OCI-LY1 (cell line): Measurements from ENCODE around the gene MYBBP1A.
A peak's percentile ranks its signal among the peaks of the same experiment; 100 is the strongest.

Experiments used
- H2AFZ ChIP-seq: fragments of 200-600 bp; sonication (generic), shearing (Covaris generic); 2 replicates; pipeline ENCODE4 v1.6.0; 2014; ENCODE audit warnings: antibody characterized with exemption, mild to moderate bottlenecking, low read length
- H3F3A ChIP-seq: fragments of 200-600 bp; sonication (generic), shearing (Covaris generic); 2 replicates; pipeline ENCODE4 v1.6.0; 2014; ENCODE audit warnings: mild to moderate bottlenecking, antibody characterized with exemption, low read length, moderate library complexity; ENCODE audit not compliant: insufficient read depth
- H3K27ac ChIP-seq: fragments of 200-600 bp; sonication (generic); 2 replicates; pipeline ENCODE4 v1.5.1; 2014; ENCODE audit warnings: low read length, mixed run types, mild to moderate bottlenecking, low read depth; ENCODE audit not compliant: poor library complexity, severe bottlenecking
- H3K27me3 ChIP-seq: fragments of 200-600 bp; sonication (generic); 2 replicates; pipeline ENCODE4 v1.6.0; 2014; ENCODE audit warnings: antibody characterized with exemption, mild to moderate bottlenecking, low read length, moderate library complexity; ENCODE audit not compliant: insufficient read depth
- H3K36me3 ChIP-seq: fragments of 200-600 bp; sonication (generic); 2 replicates; pipeline ENCODE4 v1.6.1; 2014; ENCODE audit warnings: mild to moderate bottlenecking, antibody characterized with exemption, low read length, moderate library complexity, mixed read lengths; ENCODE audit not compliant: insufficient read depth
- H3K4me1 ChIP-seq: fragments of 200-600 bp; sonication (generic); 2 replicates; pipeline ENCODE4 v1.5.1; 2014; ENCODE audit warnings: mild to moderate bottlenecking, low read length, moderate library complexity; ENCODE audit not compliant: insufficient read depth, severe bottlenecking
- H3K4me2 ChIP-seq: fragments of 200-600 bp; sonication (generic), shearing (Covaris generic); 2 replicates; pipeline ENCODE4 v1.6.1; 2014; ENCODE audit warnings: low read length
- H3K4me3 ChIP-seq: fragments of 200-600 bp; sonication (generic); 2 replicates; pipeline ENCODE4 v1.5.1; 2014; ENCODE audit warnings: low read length, low read depth, mild to moderate bottlenecking, mixed read lengths; ENCODE audit not compliant: poor library complexity, severe bottlenecking
- H3K79me2 ChIP-seq: fragments of 200-600 bp; shearing (Covaris generic); 2 replicates; pipeline ENCODE4 v1.6.1; 2016; ENCODE audit warnings: mixed run types, low read length, mixed read lengths; ENCODE audit not compliant: insufficient read depth
- H3K9ac ChIP-seq: fragments of 200-600 bp; sonication (generic), shearing (Covaris generic); 2 replicates; pipeline ENCODE4 v1.6.1; 2014; ENCODE audit warnings: mild to moderate bottlenecking, low read length, mixed read lengths
- H3K9me2 ChIP-seq: fragments of 200-600 bp; sonication (generic), shearing (Covaris generic); 2 replicates; pipeline ENCODE4 v1.6.1; 2014; ENCODE audit warnings: low read depth, mild to moderate bottlenecking, low read length, mixed read lengths
- H3K9me3 ChIP-seq: fragments of 200-600 bp; shearing (Covaris generic); 2 replicates; pipeline ENCODE4 v1.6.1; 2014; ENCODE audit warnings: low read length, mixed read lengths
- H4K20me1 ChIP-seq: fragments of 200-600 bp; sonication (generic), shearing (Covaris generic); 2 replicates; pipeline ENCODE4 v1.6.0; 2016; ENCODE audit warnings: mild to moderate bottlenecking, low read length; ENCODE audit not compliant: insufficient read depth
- CTCF ChIP-seq: fragments of 200-600 bp; sonication (generic), shearing (Covaris generic); IDR thresholded peaks from 2 replicates; pipeline ENCODE4 v1.5.1; 2017; ENCODE audit warnings: mild to moderate bottlenecking, antibody characterized with exemption, low read length, moderate library complexity, mixed read lengths
- EZH2 ChIP-seq: fragments of 200-600 bp; sonication (generic), shearing (Covaris generic); IDR thresholded peaks from 2 replicates; pipeline ENCODE4 v1.8.0; 2017; ENCODE audit warnings: borderline replicate concordance, mixed run types, mild to moderate bottlenecking, antibody characterized with exemption, low read length, moderate library complexity, mixed read lengths

The MYBBP1A gene

DNA sequence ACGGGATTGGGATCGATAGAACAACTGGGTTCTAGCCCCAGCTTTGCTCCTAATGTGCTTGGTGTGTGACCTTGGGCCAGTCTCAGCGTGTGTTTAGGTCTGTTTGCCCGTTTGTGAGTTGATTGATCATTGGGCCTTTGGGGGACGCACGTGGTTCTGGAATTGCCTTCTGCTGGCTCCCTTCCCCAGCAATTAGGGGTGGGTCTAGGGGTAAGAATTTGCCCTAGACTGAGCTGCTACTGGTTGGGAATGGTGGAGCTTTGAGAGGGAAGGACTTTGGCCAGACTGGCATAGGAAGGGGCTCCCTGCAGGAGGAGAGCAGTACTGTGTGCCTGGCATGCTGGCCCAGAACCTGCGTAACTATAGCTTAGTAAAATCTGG, 55.0 kb downstream of the MYBBP1A start:
- Histone ChIP-seq H3K9me3 (no peaks in the 10 kb centered on the region), H2AFZ (no peak overlapping the region), H3K4me2 (peak overlapping the region; percentile 40; the same call in 1 of the 2 replicates), H4K20me1 (no peaks in the 10 kb centered on the region), H3K4me1 (peaks cover 22% of the 10 kb centered on the region), H3K27me3 (peaks cover 16% of the 10 kb centered on the region), H3K27ac (no peak overlapping the region), H3K36me3 (no peaks in the 10 kb centered on the region), H3K9ac (no peak overlapping the region), H3F3A (no peaks in the 10 kb centered on the region), H3K79me2 (no peaks in the 10 kb centered on the region), H3K9me2 (no peaks in the 10 kb centered on the region), H3K4me3 (no peak overlapping the region)
- TF ChIP-seq CTCF (no peak), EZH2 (no peak)

DNA sequence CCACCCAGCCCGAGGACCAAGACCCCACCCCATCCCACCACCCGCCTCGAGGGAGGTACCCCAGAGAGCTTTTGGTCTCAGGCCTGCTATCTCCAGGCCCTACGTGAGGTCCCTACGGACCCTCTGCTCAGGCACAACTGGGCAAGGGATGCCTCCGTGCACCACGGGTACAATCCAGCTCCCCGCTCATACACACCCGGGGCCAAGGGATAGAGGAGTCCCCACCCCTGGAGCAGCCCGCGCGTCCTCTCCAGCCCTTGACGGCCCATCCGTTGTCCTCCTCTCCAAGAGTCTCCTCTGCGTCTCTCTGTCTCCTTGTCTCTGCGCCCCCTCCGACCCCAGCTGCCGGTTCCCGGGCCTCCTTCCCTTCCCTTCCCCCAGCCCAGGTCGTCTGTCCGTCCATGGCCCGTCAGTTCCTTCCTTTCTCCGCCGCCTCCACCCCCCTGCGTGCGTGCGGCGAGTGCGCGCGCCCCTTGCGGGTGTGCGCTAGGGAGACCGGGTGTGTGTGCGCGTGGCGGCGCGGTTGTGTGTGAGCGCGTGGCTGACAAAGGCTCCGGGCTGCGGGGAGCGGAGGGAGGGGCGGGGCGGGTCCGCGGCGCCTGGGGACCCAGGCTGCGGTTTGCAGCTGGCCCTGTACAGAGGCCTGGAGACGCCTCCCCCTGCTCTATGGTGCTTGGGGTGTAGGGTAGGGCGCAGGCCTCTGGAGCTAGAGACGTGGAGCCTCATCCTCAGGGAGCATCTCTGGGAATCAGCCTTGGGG, 55.6 kb downstream of the MYBBP1A start:
- peaks cover 22% of the 10 kb centered on the region for H3K4me1 ChIP-seq
- H3K79me2 ChIP-seq: no peaks in the 10 kb centered on the region
- peaks cover 16% of the 10 kb centered on the region for H3K27me3 ChIP-seq
- no peaks in the 10 kb centered on the region for H4K20me1 ChIP-seq
- H3K27ac ChIP-seq: no peak overlapping the region
- H3K9me2 ChIP-seq: no peaks in the 10 kb centered on the region
- H2AFZ ChIP-seq: no peak overlapping the region
- H3K4me3 ChIP-seq: no peak overlapping the region
- H3K9ac ChIP-seq: no peak overlapping the region
- peak overlapping the region; percentile 40; the same call in 1 of the 2 replicates for H3K4me2 ChIP-seq
- no peaks in the 10 kb centered on the region for H3K9me3 ChIP-seq
- H3F3A ChIP-seq: no peaks in the 10 kb centered on the region
- TF ChIP-seq CTCF (no peak), EZH2 (no peak)
- H3K36me3 ChIP-seq: no peaks in the 10 kb centered on the region

- H3K9me2 ChIP-seq: no peaks in the 10 kb centered on the region
- no peaks in the 10 kb centered on the region for H3F3A ChIP-seq
- TF ChIP-seq CTCF (no peak), EZH2 (no peak)
- peak within 1 kb of the TSS; percentile 17 for H3K4me3 ChIP-seq
- H2AFZ ChIP-seq: no peak within 1 kb of the TSS
- no peaks in the 10 kb centered on the region for H3K79me2 ChIP-seq
- H3K36me3 ChIP-seq: no peaks in the 10 kb centered on the region
- H4K20me1 ChIP-seq: no peaks in the 10 kb centered on the region
- no peak within 1 kb of the TSS for H3K27ac ChIP-seq
- no peak within 1 kb of the TSS for H3K9ac ChIP-seq
- peaks cover 16% of the 10 kb centered on the region for H3K27me3 ChIP-seq
- no peaks in the 10 kb centered on the region for H3K9me3 ChIP-seq
- H3K4me1 ChIP-seq: peaks cover 22% of the 10 kb centered on the region
- peak within 1 kb of the TSS; percentile 51 for H3K4me2 ChIP-seq
Measured at GRCh38 chr17:4498461-4499397, 56.5 kb downstream of the MYBBP1A start, which contains the start of gene SPNS2. TSS of gene SPNS2 (plus strand) at chr17:4498881. CDS start at chr17:4499048, 167 bp downstream.
